Measurements from ENCODE around the gene NDUFB1.

DNA sequence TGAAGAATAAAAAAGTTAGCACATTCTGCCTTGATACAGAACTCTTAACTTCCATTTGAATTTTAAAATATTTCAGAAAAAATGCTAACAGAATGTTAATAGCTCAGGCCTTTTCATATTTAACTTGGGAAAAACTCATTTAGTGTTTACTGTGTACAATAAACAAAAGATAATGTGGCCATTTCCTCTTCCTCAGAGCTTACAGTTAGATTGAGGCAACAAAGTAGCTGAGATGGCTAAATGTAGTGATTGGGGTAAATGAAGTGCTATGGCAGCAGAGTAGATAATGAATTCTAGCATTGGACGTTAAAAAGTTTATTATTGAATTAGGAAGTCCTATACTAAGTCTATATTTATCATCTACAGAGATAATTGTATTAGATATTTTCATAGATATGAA, 12.9 kb upstream of the NDUFB1 start:
- TF ChIP-seq, protein P1, sequence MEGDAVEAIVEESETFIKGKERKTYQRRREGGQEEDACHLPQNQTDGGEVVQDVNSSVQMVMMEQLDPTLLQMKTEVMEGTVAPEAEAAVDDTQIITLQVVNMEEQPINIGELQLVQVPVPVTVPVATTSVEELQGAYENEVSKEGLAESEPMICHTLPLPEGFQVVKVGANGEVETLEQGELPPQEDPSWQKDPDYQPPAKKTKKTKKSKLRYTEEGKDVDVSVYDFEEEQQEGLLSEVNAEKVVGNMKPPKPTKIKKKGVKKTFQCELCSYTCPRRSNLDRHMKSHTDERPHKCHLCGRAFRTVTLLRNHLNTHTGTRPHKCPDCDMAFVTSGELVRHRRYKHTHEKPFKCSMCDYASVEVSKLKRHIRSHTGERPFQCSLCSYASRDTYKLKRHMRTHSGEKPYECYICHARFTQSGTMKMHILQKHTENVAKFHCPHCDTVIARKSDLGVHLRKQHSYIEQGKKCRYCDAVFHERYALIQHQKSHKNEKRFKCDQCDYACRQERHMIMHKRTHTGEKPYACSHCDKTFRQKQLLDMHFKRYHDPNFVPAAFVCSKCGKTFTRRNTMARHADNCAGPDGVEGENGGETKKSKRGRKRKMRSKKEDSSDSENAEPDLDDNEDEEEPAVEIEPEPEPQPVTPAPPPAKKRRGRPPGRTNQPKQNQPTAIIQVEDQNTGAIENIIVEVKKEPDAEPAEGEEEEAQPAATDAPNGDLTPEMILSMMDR (IDR thresholded peaks at IDR 0.05) = no peak
- TF ChIP-seq EZH2 (IDR thresholded peaks at IDR 0.05) (no peak), EZH2phosphoT487 (IDR thresholded peaks at IDR 0.05) (no peak)

Data from neural progenitor cell (in vitro differentiated cells).